GM18951 (cell line): ENCODE results near the gene CDNF.

ENCODE experiments used
- POLR2A ChIP-seq: IDR thresholded peaks from 4 replicates; pipeline ENCODE4 v1.6.1; 2011; ENCODE audit warnings: mild to moderate bottlenecking; ENCODE audit not compliant: insufficient read length, insufficient read depth; ENCODE audit errors: extremely low read depth
- in situ Hi-C: fragments of 300-500 bp; cut with MboI; formaldehyde crosslinking; loops from one replicate; pipeline ENCODE4 v1.12.0; 2022; ENCODE audit warnings: low sequenced_read_pairs, mixed read lengths, inconsistent platforms; ENCODE audit not compliant: unreplicated experiment

The CDNF gene

DNA sequence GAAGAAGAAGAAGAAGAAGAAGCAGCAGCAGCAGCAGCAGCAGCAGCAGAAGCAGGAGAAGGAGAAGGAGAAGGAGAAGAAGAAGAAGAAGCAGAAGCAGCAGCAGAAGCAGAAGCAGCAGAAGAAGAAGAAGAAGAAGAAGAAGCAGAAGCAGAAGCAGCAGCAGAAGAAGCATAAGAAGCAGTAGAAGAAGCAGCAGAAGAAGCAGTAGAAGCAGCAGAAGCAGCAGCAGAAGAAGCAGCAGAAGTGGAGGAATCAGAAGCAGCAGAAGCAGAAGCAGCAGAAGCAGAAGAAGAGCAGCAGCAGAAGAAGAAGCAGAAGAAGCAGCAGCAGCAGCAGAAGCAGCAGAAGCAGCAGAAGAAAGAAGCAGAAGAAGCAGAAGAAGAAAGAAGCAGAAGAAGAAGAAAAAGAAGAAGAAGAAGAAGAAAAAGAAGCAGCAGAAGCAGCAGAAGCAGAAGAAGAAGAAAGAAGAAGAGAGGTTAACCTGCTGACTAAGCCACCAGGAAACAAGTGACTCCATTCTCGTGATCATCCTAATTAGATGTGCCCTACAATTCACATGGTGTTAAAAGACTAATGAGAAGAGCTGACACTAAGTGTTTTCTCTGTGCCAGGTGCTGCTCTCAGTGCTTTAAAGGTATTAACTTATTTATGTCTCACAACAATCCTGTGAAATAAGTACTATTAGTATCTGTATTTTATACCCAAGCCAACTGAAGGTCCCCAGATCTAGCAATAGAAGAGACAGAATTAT, 11.6 kb downstream of the CDNF start:
- no peak for TF ChIP-seq POLR2A
- in situ Hi-C loops: loop anchor here (10.0 kb wide), 1 partner anchor 231 kb away; no protein-coding TSS in a partner anchor

DNA sequence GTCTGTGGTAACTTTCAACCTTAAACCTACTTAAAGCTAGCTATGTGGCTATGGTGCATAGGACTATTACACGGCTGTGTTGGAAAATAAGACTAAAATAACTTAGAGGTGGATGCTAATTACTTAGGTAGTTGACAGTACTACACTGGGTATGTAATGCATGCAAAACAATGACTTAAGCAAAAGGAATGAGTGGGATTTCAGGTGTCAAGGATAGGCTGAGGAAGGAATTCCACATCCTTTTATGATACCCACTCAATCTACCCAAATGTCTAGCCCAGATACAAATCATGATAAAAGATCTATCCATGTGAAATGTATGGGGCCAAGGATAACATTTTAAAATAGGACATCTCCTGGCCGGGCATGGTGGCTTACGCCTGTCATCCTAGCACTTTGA, 13.9 kb downstream of the CDNF start:
- no peak for TF ChIP-seq POLR2A
- in situ Hi-C loops: loop anchor here (10.0 to 25.0 kb wide), 2 partner anchors 229 to 312 kb away; no protein-coding TSS in a partner anchor

DNA sequence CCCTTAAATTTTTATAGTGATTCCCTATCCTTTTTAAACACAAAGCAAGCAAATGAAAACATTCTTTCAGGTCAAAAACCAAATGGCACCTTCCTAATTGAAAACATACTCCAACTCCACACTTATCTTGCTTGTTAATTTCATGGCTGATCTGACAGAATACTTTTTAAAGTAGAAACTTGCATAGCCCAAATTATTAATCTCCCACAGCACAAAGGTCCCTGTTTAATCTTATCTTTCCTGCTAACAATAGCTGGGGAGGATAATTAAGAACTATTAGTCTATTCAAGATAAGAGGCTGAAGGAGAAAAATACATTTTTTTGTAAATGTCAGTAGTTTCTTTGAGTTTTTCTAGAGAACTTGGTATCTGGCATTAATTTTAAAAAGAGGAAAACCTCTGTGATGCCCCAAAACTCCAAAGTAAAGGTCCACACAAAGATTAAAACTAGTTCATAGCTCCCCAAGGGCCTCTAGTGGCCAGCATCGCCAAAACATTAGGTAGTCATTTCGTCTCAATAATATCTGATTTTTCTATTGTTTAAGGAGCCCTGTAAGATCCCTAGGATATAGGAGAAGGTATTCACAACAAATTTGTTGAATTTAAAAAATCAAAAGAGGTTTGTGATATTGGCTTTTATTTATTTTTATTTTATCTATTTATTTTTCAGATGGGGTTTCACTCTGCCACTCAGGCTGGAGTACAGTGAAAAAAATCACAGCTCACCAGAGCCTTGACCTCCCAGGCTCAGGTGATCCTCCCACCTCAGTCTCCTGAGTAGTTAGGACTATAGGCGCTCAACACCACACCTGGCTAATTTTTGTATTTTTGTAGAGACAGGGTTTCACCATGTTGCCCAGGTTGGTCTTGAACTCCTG, 14.7 kb downstream of the CDNF start:
- in situ Hi-C loops: loop anchor here (10.0 to 25.0 kb wide), 2 partner anchors 228 to 311 kb away; no protein-coding TSS in a partner anchor
- TF ChIP-seq POLR2A: no peak

DNA sequence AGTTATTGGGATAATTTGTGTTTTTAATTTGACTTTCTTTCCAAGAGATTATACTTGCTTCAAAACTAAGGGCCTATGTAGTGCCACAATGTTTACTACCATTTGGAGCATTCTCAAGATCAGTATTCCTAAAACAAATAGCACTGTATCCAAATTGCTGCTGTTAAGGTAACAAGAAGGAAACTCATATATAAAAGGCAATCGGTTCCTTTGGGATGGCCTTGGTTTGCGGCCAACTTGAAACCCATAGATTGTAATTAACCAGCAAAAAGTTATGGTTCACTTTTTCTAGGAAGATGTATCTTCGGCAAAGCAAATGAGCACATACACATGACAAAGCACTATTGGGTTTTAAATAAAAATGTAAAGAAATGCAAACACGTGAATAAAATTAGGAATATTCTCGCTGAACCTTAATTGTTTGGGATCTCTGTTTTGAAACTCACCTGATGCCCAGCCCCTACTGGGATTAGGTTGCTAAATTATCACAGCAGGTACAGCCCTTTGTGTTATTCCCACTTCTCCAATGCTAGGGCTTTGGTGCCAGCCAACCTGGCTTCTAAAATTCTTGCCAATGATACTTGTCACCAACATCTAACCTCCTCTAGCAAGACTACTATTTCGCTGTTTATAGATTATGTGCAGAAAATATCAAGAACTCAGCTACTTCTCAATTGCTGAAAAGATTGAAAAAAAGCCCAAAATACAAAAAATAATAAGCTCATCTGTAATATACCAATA, 16.0 kb downstream of the CDNF start:
- in situ Hi-C loops: loop anchor here (10.0 to 25.0 kb wide), 2 partner anchors 227 to 310 kb away; no protein-coding TSS in a partner anchor
- TF ChIP-seq POLR2A: no peak

DNA sequence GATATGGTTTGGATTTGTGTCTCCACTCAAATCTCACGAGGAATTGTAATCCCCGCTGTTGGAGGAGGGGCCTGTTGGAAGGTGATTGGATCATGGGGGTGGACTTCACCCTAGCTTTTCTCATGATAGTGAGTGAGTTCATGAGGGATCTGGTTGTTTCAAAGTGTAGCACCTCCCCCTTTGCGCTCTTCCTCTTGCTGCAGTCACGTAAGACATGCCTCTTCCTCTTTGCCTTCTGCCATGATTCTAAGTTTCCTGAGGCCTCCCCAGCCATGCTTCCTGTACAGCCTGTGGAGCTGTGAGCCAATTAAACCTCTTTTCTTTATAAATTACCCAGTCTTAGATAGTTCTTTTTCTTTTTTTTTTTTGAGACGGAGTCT, 17.1 kb downstream of the CDNF start:
- in situ Hi-C loops: loop anchor here (10.0 to 25.0 kb wide), 2 partner anchors 226 to 308 kb away; no protein-coding TSS in a partner anchor

DNA sequence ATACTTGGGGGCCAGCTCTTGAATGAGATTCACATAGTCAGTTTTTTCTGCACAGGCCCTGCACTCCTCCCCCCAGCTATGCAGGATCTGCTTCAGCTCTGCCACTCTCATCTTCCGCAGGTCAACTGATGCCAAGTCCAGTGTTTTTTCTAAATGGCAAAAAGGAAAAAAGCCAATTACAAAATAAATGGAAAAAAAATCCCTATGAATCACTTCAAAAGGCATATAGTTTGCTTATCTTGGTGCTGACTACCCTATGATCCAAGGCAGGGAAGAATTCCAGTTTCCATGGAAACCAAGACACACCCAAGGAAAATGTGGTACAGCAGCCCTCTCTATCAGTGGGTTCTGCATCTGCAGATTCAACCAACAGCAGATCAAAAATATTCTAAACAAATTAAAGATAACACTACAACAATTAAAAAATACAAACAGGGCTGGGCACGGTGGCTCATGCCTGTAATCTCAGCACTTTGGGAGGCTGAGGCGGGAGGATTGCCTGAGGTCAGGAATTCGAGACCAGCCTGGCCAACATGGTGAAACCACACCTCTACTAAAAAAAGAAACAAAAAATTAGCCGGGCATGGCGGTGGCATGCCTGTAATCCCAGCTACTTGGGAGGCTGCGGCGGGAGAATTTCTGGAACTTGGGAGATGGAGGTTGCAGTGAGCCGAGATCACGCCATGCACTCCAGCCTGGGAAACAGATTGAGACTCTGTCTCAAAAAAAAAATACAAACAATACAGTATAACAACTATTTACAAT, 17.6 kb downstream of the CDNF start:
- in situ Hi-C loops: loop anchor here (10.0 to 25.0 kb wide), 2 partner anchors 225 to 308 kb away; no protein-coding TSS in a partner anchor

More for the DNA sequence above, 17.1 kb downstream of the CDNF start:
- TF ChIP-seq POLR2A: no peak

DNA sequence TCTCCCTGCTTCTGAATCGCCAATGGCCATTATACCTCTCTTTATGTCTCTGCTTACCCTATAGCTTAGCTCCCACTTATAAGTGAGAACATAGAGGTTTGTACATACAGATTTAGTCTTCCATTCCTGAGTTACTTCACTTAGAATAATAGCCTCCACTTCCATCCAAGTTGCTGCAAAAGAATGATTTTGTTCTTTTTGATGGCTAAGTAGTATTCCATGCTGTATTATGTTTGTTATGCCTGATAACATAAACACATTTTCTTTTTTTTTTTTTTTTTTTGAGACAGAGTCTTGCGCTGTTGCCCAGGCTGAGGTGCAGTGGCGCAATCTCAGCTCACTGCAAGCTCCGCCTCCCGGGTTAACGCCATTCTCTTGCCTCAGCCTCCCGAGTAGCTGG, 21.1 kb downstream of the CDNF start:
- in situ Hi-C loops: loop anchor here (25.0 kb wide), 1 partner anchor 304 kb away; no protein-coding TSS in a partner anchor

More for the DNA sequence above, 17.6 kb downstream of the CDNF start:
- no peak for TF ChIP-seq POLR2A

DNA sequence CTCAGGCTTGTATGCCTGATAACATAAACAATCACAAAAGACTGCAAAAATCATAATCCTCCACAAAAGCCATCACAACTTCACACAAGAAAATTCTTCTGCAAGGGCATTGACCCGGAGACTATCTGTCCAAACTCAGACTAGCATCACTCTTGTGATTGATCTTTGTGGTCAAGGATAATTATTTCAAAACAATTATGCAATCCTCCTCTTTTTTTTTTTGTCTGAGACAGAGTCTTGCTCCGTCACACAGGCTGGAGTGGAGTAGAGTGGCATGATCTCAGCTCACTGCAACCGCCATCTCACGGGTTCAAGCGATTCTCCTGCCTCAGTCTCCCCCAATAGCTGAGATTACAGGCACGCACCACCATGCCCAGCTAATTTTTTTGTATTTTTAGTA, 22.2 kb downstream of the CDNF start:
- TF ChIP-seq POLR2A: no peak
- in situ Hi-C loops: loop anchor here (25.0 kb wide), 1 partner anchor 303 kb away; no protein-coding TSS in a partner anchor

DNA sequence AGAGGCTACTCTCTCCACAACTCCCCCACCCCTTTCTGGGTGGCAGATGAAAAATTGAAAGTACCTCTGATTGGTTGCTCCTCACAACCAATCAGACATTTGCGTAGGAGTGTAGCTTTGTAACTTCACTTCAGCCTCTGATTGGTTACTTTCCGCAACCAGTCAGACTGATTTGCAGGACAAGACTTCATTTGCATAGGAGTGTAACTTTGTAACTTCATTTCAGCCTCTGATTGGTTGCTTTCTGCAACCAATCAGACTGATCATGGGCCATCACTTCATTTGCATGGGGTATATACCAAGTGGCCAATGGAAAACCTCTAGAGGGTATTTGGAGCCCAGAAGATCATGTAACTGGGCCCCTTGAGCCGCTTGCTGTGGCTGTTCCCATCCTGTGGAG, 25.6 kb downstream of the CDNF start:
- in situ Hi-C loops: loop anchor here (25.0 kb wide), 1 partner anchor 300 kb away; no protein-coding TSS in a partner anchor
- TF ChIP-seq POLR2A: no peak

DNA sequence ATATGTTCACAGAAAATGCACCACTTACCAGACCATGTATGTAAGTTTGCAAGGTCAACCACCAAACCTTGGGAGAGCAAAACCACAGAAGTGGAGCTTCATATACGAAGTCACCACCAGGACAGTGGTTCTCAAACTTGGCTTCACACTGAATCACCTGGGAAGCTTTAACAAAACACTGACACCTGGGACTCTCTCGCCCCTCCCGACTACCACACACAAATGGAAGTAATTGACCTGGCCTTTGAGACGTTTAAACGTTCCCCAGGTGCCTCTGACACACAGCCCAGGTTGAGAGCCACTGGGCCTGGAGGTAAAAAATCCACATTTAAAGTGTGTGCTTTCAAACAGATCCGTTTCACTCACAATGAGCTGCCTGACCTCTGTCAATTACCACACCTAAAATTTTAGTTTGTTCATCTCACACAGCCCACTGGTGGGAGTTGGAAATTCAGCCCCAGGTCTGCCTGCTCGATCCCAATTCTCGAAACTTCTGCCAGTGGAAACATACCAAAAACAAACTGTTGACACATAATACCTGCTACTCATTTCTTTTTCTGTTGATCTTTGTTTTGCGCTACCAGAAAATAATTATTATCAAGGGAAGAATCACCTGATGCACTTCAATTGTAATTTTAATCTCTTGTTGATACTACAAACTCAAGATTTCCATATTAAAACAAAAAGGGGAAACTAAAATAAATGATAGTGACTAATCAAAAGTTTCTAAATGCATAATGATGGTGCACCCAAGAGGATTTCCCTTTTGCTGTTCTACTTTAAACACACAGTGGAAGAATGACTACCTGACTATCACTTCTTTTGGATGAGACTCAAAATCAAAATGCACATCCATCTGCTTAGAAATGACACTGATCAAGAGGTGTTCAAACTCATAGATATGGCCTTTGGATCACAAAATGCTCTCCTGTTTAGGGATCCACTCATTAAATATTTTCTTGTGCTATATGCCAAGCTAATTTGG, 26.6 kb downstream of the CDNF start:
- TF ChIP-seq POLR2A: no peak

DNA sequence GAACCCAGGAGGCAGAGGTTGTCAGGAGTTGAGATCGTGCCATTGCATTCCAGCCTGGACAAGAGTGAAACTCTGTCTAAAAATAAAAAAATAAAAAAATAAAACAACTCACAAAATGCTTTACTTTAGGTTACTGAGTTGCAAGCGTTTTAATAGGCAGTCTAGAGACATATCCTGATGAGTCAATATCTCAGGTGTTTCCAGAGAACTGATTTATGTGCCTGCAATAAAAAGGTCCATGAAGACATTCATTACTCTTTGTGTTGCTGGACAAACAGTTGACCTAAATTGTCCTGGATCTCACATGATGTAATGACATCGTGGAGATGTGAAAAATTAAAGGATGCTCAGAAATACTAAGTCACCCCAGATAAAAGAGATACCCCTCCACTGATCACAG, 31.5 kb downstream of the CDNF start:
- in situ Hi-C loops: loop anchor here (25.0 kb wide), 1 partner anchor 294 kb away; no protein-coding TSS in a partner anchor
- no peak for TF ChIP-seq POLR2A

More for the DNA sequence above, 26.6 kb downstream of the CDNF start:
- in situ Hi-C loops: loop anchor here (25.0 kb wide), 1 partner anchor 299 kb away; no protein-coding TSS in a partner anchor
